Measurements from ENCODE around the gene PRKN.

Gene PRKN

GRCh38 chr6:161722394-161722793, 1005.2 kb downstream of the PRKN start:
- no peaks in the 10 kb centered on the region for H3K27me3 ChIP-seq (ENCODE audit: insufficient read depth, low read depth)
- H3K4me3 ChIP-seq (IDR thresholded peaks at IDR 0.05; ENCODE audit: insufficient read depth, low read depth, low read length) = no peak overlapping the region
- no peak overlapping the region for H3K27ac ChIP-seq
- no peaks in the 10 kb centered on the region for H3K36me3 ChIP-seq (ENCODE audit: insufficient read depth)
- no peaks in the 10 kb centered on the region for H3K79me2 ChIP-seq (ENCODE audit: insufficient read depth, low read depth)
- no peak overlapping the region for H3K4me2 ChIP-seq
- TF ChIP-seq, protein P1, sequence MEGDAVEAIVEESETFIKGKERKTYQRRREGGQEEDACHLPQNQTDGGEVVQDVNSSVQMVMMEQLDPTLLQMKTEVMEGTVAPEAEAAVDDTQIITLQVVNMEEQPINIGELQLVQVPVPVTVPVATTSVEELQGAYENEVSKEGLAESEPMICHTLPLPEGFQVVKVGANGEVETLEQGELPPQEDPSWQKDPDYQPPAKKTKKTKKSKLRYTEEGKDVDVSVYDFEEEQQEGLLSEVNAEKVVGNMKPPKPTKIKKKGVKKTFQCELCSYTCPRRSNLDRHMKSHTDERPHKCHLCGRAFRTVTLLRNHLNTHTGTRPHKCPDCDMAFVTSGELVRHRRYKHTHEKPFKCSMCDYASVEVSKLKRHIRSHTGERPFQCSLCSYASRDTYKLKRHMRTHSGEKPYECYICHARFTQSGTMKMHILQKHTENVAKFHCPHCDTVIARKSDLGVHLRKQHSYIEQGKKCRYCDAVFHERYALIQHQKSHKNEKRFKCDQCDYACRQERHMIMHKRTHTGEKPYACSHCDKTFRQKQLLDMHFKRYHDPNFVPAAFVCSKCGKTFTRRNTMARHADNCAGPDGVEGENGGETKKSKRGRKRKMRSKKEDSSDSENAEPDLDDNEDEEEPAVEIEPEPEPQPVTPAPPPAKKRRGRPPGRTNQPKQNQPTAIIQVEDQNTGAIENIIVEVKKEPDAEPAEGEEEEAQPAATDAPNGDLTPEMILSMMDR (conservative IDR thresholded peaks at IDR 0.05; ENCODE audit: low read depth, low read length) = no peak
- no peaks in the 10 kb centered on the region for H4K20me1 ChIP-seq (ENCODE audit: insufficient read depth)
- no peak overlapping the region for H3K9ac ChIP-seq
- H3K4me1 ChIP-seq (ENCODE audit: low read depth, poor library complexity, severe bottlenecking) = no peaks in the 10 kb centered on the region
- no peak overlapping the region for H2AFZ ChIP-seq (ENCODE audit: low read depth)

DNA sequence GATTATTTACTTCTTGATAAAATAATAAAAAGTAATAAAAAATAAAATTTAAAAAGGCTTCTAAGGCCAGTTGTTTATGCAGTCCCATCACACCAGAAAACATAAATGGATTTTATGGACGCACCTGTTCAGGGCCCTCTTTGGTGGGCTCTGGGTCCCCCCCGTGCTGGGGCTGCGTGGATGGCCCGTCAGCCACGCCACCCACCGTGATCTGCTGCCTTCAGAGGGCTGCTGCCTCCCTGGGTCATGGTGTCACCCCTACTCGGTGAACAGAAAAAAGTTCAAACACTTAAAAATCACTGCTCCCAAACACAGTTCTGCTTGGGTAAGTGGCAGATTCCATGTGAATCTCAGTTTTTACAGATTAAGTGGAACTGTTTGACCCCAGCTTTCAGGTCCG, 1006.1 kb downstream of the PRKN start:
- Histone ChIP-seq H3K27ac (no peak overlapping the region), H3K4me1 (ENCODE audit: low read depth, poor library complexity, severe bottlenecking) (no peaks in the 10 kb centered on the region), H3K4me2 (no peak overlapping the region), H3K36me3 (ENCODE audit: insufficient read depth) (no peaks in the 10 kb centered on the region), H3K27me3 (ENCODE audit: insufficient read depth, low read depth) (no peaks in the 10 kb centered on the region), H2AFZ (ENCODE audit: low read depth) (no peak overlapping the region), H4K20me1 (ENCODE audit: insufficient read depth) (no peaks in the 10 kb centered on the region), H3K4me3 (IDR thresholded peaks at IDR 0.05; ENCODE audit: insufficient read depth, low read depth, low read length) (no peak overlapping the region), H3K9ac (no peak overlapping the region), H3K79me2 (ENCODE audit: insufficient read depth, low read depth) (no peaks in the 10 kb centered on the region)
- TF ChIP-seq, protein P1 (conservative IDR thresholded peaks at IDR 0.05; ENCODE audit: low read depth, low read length) = no peak

GRCh38 chr6:161716176-161716575, 1011.4 kb downstream of the PRKN start:
- TF ChIP-seq, protein P1 (conservative IDR thresholded peaks at IDR 0.05; ENCODE audit: low read depth, low read length) = no peak
- Histone ChIP-seq H3K4me3 (IDR thresholded peaks at IDR 0.05; ENCODE audit: insufficient read depth, low read depth, low read length) (no peak overlapping the region), H3K27me3 (ENCODE audit: insufficient read depth, low read depth) (no peaks in the 10 kb centered on the region), H3K79me2 (ENCODE audit: insufficient read depth, low read depth) (no peaks in the 10 kb centered on the region), H3K9ac (no peak overlapping the region), H3K36me3 (ENCODE audit: insufficient read depth) (no peaks in the 10 kb centered on the region), H3K4me2 (no peak overlapping the region), H2AFZ (ENCODE audit: low read depth) (no peak overlapping the region), H4K20me1 (ENCODE audit: insufficient read depth) (no peaks in the 10 kb centered on the region), H3K27ac (no peak overlapping the region), H3K4me1 (ENCODE audit: low read depth, poor library complexity, severe bottlenecking) (no peaks in the 10 kb centered on the region)

GRCh38 chr6:161711938-161712337, 1015.6 kb downstream of the PRKN start:
- TF ChIP-seq, protein P1 (conservative IDR thresholded peaks at IDR 0.05; ENCODE audit: low read depth, low read length) = no peak
- Histone ChIP-seq H3K79me2 (ENCODE audit: insufficient read depth, low read depth) (no peaks in the 10 kb centered on the region), H3K4me3 (IDR thresholded peaks at IDR 0.05; ENCODE audit: insufficient read depth, low read depth, low read length) (no peak overlapping the region)

More at GRCh38 chr6:161711938-161712337, 1015.6 kb downstream of the PRKN start:
- no peaks in the 10 kb centered on the region for H3K36me3 ChIP-seq (ENCODE audit: insufficient read depth)
- no peaks in the 10 kb centered on the region for H4K20me1 ChIP-seq (ENCODE audit: insufficient read depth)
- no peak overlapping the region for H3K9ac ChIP-seq
- no peaks in the 10 kb centered on the region for H3K4me1 ChIP-seq (ENCODE audit: low read depth, poor library complexity, severe bottlenecking)
- H3K4me2 ChIP-seq = no peak overlapping the region
- H3K27ac ChIP-seq = no peak overlapping the region
- H3K27me3 ChIP-seq (ENCODE audit: insufficient read depth, low read depth) = no peaks in the 10 kb centered on the region
- no peak overlapping the region for H2AFZ ChIP-seq (ENCODE audit: low read depth)
